HEK293T (cell line): Measurements from ENCODE around the gene MSRB3.

Experiments
- CTCF ChIA-PET: fragments of 350-600 bp; formaldehyde crosslinking; extraction: SDS; loops from one replicate; lab custom pipeline; 2021; ENCODE audit warnings: antibody characterized with exemption, inconsistent platforms; lab: Yijun Ruan, JAX
- POLR2A ChIA-PET: fragments of 350-600 bp; formaldehyde crosslinking; extraction: SDS; loops from one replicate; lab custom pipeline; 2020; ENCODE audit warnings: antibody characterized with exemption, inconsistent platforms; lab: Yijun Ruan, JAX
- DNase-seq: peaks from one replicate; pipeline ENCODE4 v3.0.0; 2012; ENCODE audit warnings: mixed read lengths; ENCODE audit errors: extremely low spot score
- ARNT ChIP-seq: fragments of 450-650 bp; IDR thresholded peaks from 2 replicates; pipeline ENCODE4 v1.6.1; 2017; ENCODE audit warnings: mild to moderate bottlenecking
- BHLHE40 ChIP-seq: fragments of 450-650 bp; IDR thresholded peaks from 2 replicates; pipeline ENCODE4 v1.6.1; 2016; ENCODE audit warnings: mild to moderate bottlenecking, moderate library complexity, borderline replicate concordance
- CTBP1 ChIP-seq: fragments of 450-650 bp; IDR thresholded peaks from 2 replicates; pipeline ENCODE4 v1.6.1; 2016; ENCODE audit warnings: borderline replicate concordance
- ELF4 ChIP-seq: fragments of 450-650 bp; IDR thresholded peaks from 2 replicates; pipeline ENCODE4 v1.6.1; 2017; ENCODE audit warnings: antibody characterized with exemption
- FOXA1 ChIP-seq: fragments of 450-650 bp; IDR thresholded peaks from 2 replicates; pipeline ENCODE4 v1.6.1; 2016; ENCODE audit warnings: mild to moderate bottlenecking
- FOXK2 ChIP-seq: fragments of 450-650 bp; IDR thresholded peaks from 2 replicates; pipeline ENCODE4 v1.6.1; 2016; ENCODE audit warnings: mild to moderate bottlenecking
- FOXM1 ChIP-seq: fragments of 450-650 bp; IDR thresholded peaks from 2 replicates; pipeline ENCODE4 v1.6.1; 2017; ENCODE audit warnings: mild to moderate bottlenecking, borderline replicate concordance
- HDGF ChIP-seq: fragments of 450-650 bp; IDR thresholded peaks from 2 replicates; pipeline ENCODE4 v1.6.1; 2017; ENCODE audit warnings: antibody characterized with exemption, borderline replicate concordance
- L3MBTL2 ChIP-seq: fragments of 450-650 bp; conservative IDR thresholded peaks from 2 replicates; pipeline ENCODE4 v1.6.1; 2016; ENCODE audit warnings: mild to moderate bottlenecking
- LEF1 ChIP-seq: fragments of 450-650 bp; IDR thresholded peaks from 2 replicates; pipeline ENCODE4 v1.6.1; 2017; ENCODE audit warnings: mild to moderate bottlenecking, borderline replicate concordance
- NFRKB ChIP-seq: fragments of 450-650 bp; IDR thresholded peaks from 2 replicates; pipeline ENCODE4 v1.6.1; 2016; ENCODE audit warnings: mild to moderate bottlenecking, moderate library complexity
- PKNOX1 ChIP-seq: fragments of 450-650 bp; IDR thresholded peaks from 2 replicates; pipeline ENCODE4 v1.6.1; 2016
- SP1 ChIP-seq: fragments of 450-650 bp; IDR thresholded peaks from 2 replicates; pipeline ENCODE4 v1.6.1; 2017
- SUZ12 ChIP-seq: fragments of 450-650 bp; IDR thresholded peaks from 2 replicates; pipeline ENCODE4 v1.6.1; 2016; ENCODE audit warnings: mild to moderate bottlenecking
- TARDBP ChIP-seq: fragments of 450-650 bp; IDR thresholded peaks from 2 replicates; pipeline ENCODE4 v1.6.1; 2016
- ZNF384 ChIP-seq: fragments of 450-650 bp; IDR thresholded peaks from 2 replicates; pipeline ENCODE4 v1.6.1; 2016

The MSRB3 gene

GRCh38 chr12:65432651-65433050, 154.2 kb downstream of the MSRB3 start:
- ChIA-PET POLR2A (no interaction called here), CTCF (no interaction called here)
- DNase-seq = no peak
- TF ChIP-seq FOXA1 = no peak
- no peak for TF ChIP-seq FOXM1
- TF ChIP-seq ZNF384 = no peak
- TF ChIP-seq CTBP1 = no peak
- no peak for TF ChIP-seq LEF1
- no peak for TF ChIP-seq TARDBP
- no peak for TF ChIP-seq SUZ12
- TF ChIP-seq SP1 = no peak
- TF ChIP-seq PKNOX1 = no peak
- TF ChIP-seq BHLHE40 = no peak
- TF ChIP-seq ELF4 = no peak
- TF ChIP-seq FOXK2 = no peak
- no peak for TF ChIP-seq HDGF
- no peak for TF ChIP-seq NFRKB

GRCh38 chr12:65434737-65435136, 156.3 kb downstream of the MSRB3 start:
- POLR2A ChIA-PET = no interaction called here
- no peak for DNase-seq
- no peak for TF ChIP-seq ZNF384
- no peak for TF ChIP-seq NFRKB
- TF ChIP-seq FOXM1 = no peak
- no peak for TF ChIP-seq SP1
- TF ChIP-seq FOXK2 = no peak
- no peak for TF ChIP-seq TARDBP
- TF ChIP-seq BHLHE40 = no peak
- TF ChIP-seq PKNOX1 = no peak
- no peak for TF ChIP-seq HDGF
- no peak for TF ChIP-seq FOXA1
- no peak for TF ChIP-seq SUZ12
- no peak for TF ChIP-seq CTBP1
- no peak for TF ChIP-seq LEF1
- TF ChIP-seq ARNT = no peak
- CTCF ChIA-PET = no interaction called here

GRCh38 chr12:65443038-65443437, 164.6 kb downstream of the MSRB3 start:
- ChIA-PET CTCF (no interaction called here), POLR2A (no interaction called here)
- TF ChIP-seq FOXA1 (no peak), BHLHE40 (no peak), ARNT (no peak), PKNOX1 (no peak), CTBP1 (no peak), NFRKB (no peak), TARDBP (no peak)
- DNase-seq = no peak

- no peak for DNase-seq
- ChIA-PET POLR2A (no interaction called here), CTCF (interaction anchor here (0.7 kb wide), 1 partner anchor 119 kb away, joined by 3 read pairs; no protein-coding TSS in a partner anchor)
- no peak for TF ChIP-seq LEF1
- no peak for TF ChIP-seq TARDBP
- no peak for TF ChIP-seq FOXA1
- TF ChIP-seq BHLHE40 = no peak
- TF ChIP-seq ELF4 = no peak
- TF ChIP-seq ARNT = no peak
- no peak for TF ChIP-seq FOXK2
- TF ChIP-seq HDGF = no peak
- TF ChIP-seq SUZ12 = no peak
- TF ChIP-seq PKNOX1 = no peak
- no peak for TF ChIP-seq L3MBTL2
- no peak for TF ChIP-seq NFRKB
- TF ChIP-seq CTBP1 = no peak
- TF ChIP-seq SP1 = no peak
- TF ChIP-seq FOXM1 = no peak
- TF ChIP-seq ZNF384 = no peak
Observed at GRCh38 chr12:65444996-65445395, 166.5 kb downstream of the MSRB3 start.

GRCh38 chr12:65446901-65447300, 168.4 kb downstream of the MSRB3 start:
- ChIA-PET CTCF (no interaction called here), POLR2A (no interaction called here)
- no peak for TF ChIP-seq FOXM1
- TF ChIP-seq L3MBTL2 = no peak
- TF ChIP-seq SP1 = no peak
- no peak for TF ChIP-seq HDGF
- TF ChIP-seq TARDBP = no peak
- no peak for TF ChIP-seq ELF4
- no peak for TF ChIP-seq FOXA1
- TF ChIP-seq NFRKB = no peak
- no peak for TF ChIP-seq SUZ12
- no peak for TF ChIP-seq PKNOX1
- no peak for TF ChIP-seq FOXK2
- no peak for TF ChIP-seq LEF1
- no peak for TF ChIP-seq CTBP1
- no peak for TF ChIP-seq ARNT
- TF ChIP-seq BHLHE40 = no peak
- TF ChIP-seq ZNF384 = no peak
- DNase-seq = no peak
